CD4-positive, CD25-positive, alpha-beta regulatory T cell (primary cell): ENCODE results near the gene TKTL1. TPM values are rescaled to one million over a fixed set of nuclear protein-coding genes. Genes with fewer than 3 reads are reported as not detected.

Source experiments
- ATAC-seq, 2 donors: fragments of 150-1000 bp; cut with Tn5 transposase; one replicate each; pipeline ENCODE4 v1.10.0; 2021; ENCODE audit warnings: low read depth in 2 of 2, moderate number of reproducible peaks in 2 of 2, moderate library complexity in 1 of 2
- DNase-seq, 3 donors: peaks; one replicate each; pipeline versions ENCODE4 v3.0.0 to v3.0.0-alpha.2; 2012 to 2022; ENCODE audit warnings: mixed read lengths in 1 of 3
- H3K27ac ChIP-seq: one replicate; pipeline ENCODE4 v1.7.0; 2013; ENCODE audit warnings: mild to moderate bottlenecking, low read length; ENCODE audit not compliant: insufficient read depth, poor library complexity, severe bottlenecking
- H3K27me3 ChIP-seq: one replicate; pipeline ENCODE4 v1.7.0; 2013; ENCODE audit warnings: low read length; ENCODE audit not compliant: control insufficient read depth, insufficient read depth
- H3K36me3 ChIP-seq: one replicate; pipeline ENCODE4 v1.7.0; 2013; ENCODE audit warnings: mild to moderate bottlenecking, low read length, moderate library complexity; ENCODE audit not compliant: control insufficient read depth, insufficient read depth
- H3K4me1 ChIP-seq: 2 replicates; pipeline ENCODE4 v1.7.0; 2013; ENCODE audit warnings: mild to moderate bottlenecking, low read length; ENCODE audit not compliant: insufficient read depth, control insufficient read depth, poor library complexity, severe bottlenecking
- H3K4me3 ChIP-seq: one replicate; pipeline ENCODE4 v1.7.0; 2013; ENCODE audit warnings: low read depth, mild to moderate bottlenecking, low read length, moderate library complexity
- H3K9me3 ChIP-seq, 2 experiments: 1 replicate in 1 of 2; 2 replicates in 1 of 2; pipeline ENCODE4 v1.7.0; 2013; ENCODE audit warnings: low read length in 2 of 2, mild to moderate bottlenecking in 1 of 2, moderate library complexity in 1 of 2; ENCODE audit not compliant: control insufficient read depth in 2 of 2
- H3K27ac Mint-ChIP-seq, 3 donors: one replicate each; pipeline ENCODE4 v1.8.0; 2020 to 2022; ENCODE audit warnings: mild to moderate bottlenecking in 3 of 3, mixed read lengths in 3 of 3, moderate library complexity in 2 of 3
- H3K27me3 Mint-ChIP-seq: one replicate; pipeline ENCODE4 v1.8.0; 2022; ENCODE audit warnings: mild to moderate bottlenecking, mixed read lengths
- H3K36me3 Mint-ChIP-seq: one replicate; pipeline ENCODE4 v1.8.0; 2020; ENCODE audit warnings: mixed read lengths
- H3K4me1 Mint-ChIP-seq, 4 donors: one replicate each; pipeline ENCODE4 v1.8.0; 2020 to 2022; ENCODE audit warnings: mixed read lengths in 4 of 4, mild to moderate bottlenecking in 1 of 4
- H3K4me3 Mint-ChIP-seq, 4 donors: one replicate each; pipeline ENCODE4 v1.8.0; 2020 to 2022; ENCODE audit warnings: mild to moderate bottlenecking in 4 of 4, mixed read lengths in 4 of 4, moderate library complexity in 3 of 4
- H3K9me3 Mint-ChIP-seq, 7 donors: one replicate each; pipeline ENCODE4 v1.8.0; 2020 to 2022; ENCODE audit warnings: mixed read lengths in 7 of 7, mild to moderate bottlenecking in 3 of 7, moderate library complexity in 2 of 7
- polyA plus RNA-seq, 4 donors: library from polyadenylated mRNA; unstranded; fragments of 300-500 nt; fragmentation: Illumina TruSeq; gene quantifications; one replicate each; pipeline ENCODE4 v1.2.3, GENCODE V29; 2021
- total RNA-seq: library from RNA; stranded (reverse); gene quantifications from one replicate; pipeline ENCODE4 v1.2.3, GENCODE V29; 2022

TKTL1 gene
- total and polyA plus RNA-seq, 5 donors from 2014 or later = 8.1 to 34.3 (median 21.4) TPM

GRCh38 chrX:154349979-154350378 lies 54.4 kb downstream of the TKTL1 start:
- Mint-ChIP-seq H3K36me3 (peaks cover 8% of the 10 kb centered on the region), H3K4me3 (peak overlapping the region in 3 of 4 donors; percentile 73 to 89 (median 76)), H3K4me1 (peaks cover 0 to 68% (median 9%) of the 10 kb centered on the region in 4 donors), H3K27me3 (no peaks in the 10 kb centered on the region), H3K9me3 (peaks cover 0 to 2% (median 0%) of the 10 kb centered on the region in 7 donors), H3K27ac (peak overlapping the region in 2 of 3 donors; percentile 20 to 80)
- ATAC-seq (no peak), DNase-seq (no peak)
- H3K36me3 ChIP-seq = peaks cover 47% of the 10 kb centered on the region
- H3K27ac ChIP-seq = peak overlapping the region; percentile 55
- H3K4me3 ChIP-seq = no peak overlapping the region
- no peaks in the 10 kb centered on the region for H3K27me3 ChIP-seq
- H3K9me3 ChIP-seq = no peaks in the 10 kb centered on the region
- H3K4me1 ChIP-seq = peaks cover 79% of the 10 kb centered on the region

DNA sequence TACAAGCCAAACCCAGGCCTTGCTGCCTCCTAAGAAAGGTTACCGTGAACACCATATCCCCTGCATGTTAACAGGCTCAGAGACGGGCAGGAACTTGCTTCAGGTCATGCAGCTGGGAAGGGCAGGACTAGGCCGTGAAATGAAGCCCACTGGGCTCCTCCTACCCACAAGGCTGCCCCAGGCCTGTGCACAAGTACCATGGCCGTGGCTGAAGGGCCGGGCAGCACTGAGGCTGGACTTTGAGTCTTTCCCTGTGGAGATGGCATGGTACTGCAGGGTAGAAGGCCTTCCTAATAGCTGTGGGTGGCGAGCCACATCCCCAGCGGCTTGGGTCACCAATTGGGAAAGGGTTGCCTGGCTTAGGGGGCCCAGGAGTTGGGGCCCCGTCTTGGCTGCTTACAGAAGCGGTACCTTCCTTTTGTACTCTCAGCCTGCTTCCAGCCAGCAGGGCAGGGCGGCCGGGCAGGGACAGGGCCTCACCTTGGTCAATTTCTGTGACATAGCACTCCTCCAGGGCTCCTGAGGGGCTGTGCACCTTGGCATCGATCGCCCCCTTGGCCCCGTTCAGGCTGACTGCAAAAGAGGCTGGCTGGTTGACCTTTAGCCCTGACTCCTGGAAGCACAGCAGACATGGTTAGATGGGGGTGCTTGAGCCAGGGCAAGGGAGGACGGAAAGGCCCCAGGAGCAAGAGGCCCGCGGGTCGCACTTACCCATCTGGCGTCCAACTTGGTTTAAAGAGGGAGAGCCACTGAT lies 55.0 kb downstream of the TKTL1 start:
- ATAC-seq (no peak), DNase-seq (no peak)
- peaks cover 47% of the 10 kb centered on the region for H3K36me3 ChIP-seq
- H3K27ac ChIP-seq = peak overlapping the region; percentile 68
- Mint-ChIP-seq H3K4me1 (peaks cover 0 to 72% (median 9%) of the 10 kb centered on the region in 4 donors), H3K4me3 (peak overlapping the region; percentile 21 to 89 (median 74)), H3K9me3 (peaks cover 0 to 2% (median 0%) of the 10 kb centered on the region in 7 donors), H3K36me3 (peaks cover 8% of the 10 kb centered on the region), H3K27ac (peak overlapping the region; percentile 80 to 92 (median 82)), H3K27me3 (no peaks in the 10 kb centered on the region)
- no peak overlapping the region for H3K4me3 ChIP-seq
- no peaks in the 10 kb centered on the region for H3K27me3 ChIP-seq
- peaks cover 85% of the 10 kb centered on the region for H3K4me1 ChIP-seq
- no peaks in the 10 kb centered on the region for H3K9me3 ChIP-seq

- peaks cover 0 to 77% (median 11%) of the 10 kb centered on the region in 4 donors for H3K4me1 Mint-ChIP-seq
- peaks cover 0 to 2% (median 0%) of the 10 kb centered on the region in 7 donors for H3K9me3 Mint-ChIP-seq
- H3K4me3 ChIP-seq = no peak overlapping the region
- peaks cover 47% of the 10 kb centered on the region for H3K36me3 ChIP-seq
- H3K4me1 ChIP-seq = peaks cover 93% of the 10 kb centered on the region
- no peaks in the 10 kb centered on the region for H3K27me3 ChIP-seq
- no peaks in the 10 kb centered on the region for H3K9me3 ChIP-seq
- peaks cover 8% of the 10 kb centered on the region for H3K36me3 Mint-ChIP-seq
- peak overlapping the region; percentile 68 for H3K27ac ChIP-seq
- H3K27me3 Mint-ChIP-seq = no peaks in the 10 kb centered on the region
- DNase-seq = peak in 2 of 3 donors; percentile 74 to 88
- peak; percentile 73 to 74 for ATAC-seq
- peak overlapping the region; percentile 80 to 92 (median 82) for H3K27ac Mint-ChIP-seq
- peak overlapping the region; percentile 73 to 89 (median 75) for H3K4me3 Mint-ChIP-seq
Measured at GRCh38 chrX:154351183-154352011, 55.8 kb downstream of the TKTL1 start.

- no peaks in the 10 kb centered on the region for H3K27me3 Mint-ChIP-seq
- peaks cover 98% of the 10 kb centered on the region for H3K4me1 ChIP-seq
- no peaks in the 10 kb centered on the region for H3K9me3 ChIP-seq
- H3K36me3 ChIP-seq = peaks cover 49% of the 10 kb centered on the region
- ATAC-seq (no peak), DNase-seq (no peak)
- peak overlapping the region; percentile 54 to 89 (median 66) for H3K4me3 Mint-ChIP-seq
- H3K36me3 Mint-ChIP-seq = peaks cover 8% of the 10 kb centered on the region
- H3K9me3 Mint-ChIP-seq = peaks cover 0 to 1% (median 0%) of the 10 kb centered on the region in 7 donors
- H3K4me1 Mint-ChIP-seq = peaks cover 0 to 77% (median 11%) of the 10 kb centered on the region in 4 donors
- H3K27me3 ChIP-seq = no peaks in the 10 kb centered on the region
- peak overlapping the region; percentile 68 for H3K27ac ChIP-seq
- H3K27ac Mint-ChIP-seq = peak overlapping the region; percentile 80 to 92 (median 82)
- H3K4me3 ChIP-seq = no peak overlapping the region
Measured at GRCh38 chrX:154352012-154352401, 56.4 kb downstream of the TKTL1 start.

DNA sequence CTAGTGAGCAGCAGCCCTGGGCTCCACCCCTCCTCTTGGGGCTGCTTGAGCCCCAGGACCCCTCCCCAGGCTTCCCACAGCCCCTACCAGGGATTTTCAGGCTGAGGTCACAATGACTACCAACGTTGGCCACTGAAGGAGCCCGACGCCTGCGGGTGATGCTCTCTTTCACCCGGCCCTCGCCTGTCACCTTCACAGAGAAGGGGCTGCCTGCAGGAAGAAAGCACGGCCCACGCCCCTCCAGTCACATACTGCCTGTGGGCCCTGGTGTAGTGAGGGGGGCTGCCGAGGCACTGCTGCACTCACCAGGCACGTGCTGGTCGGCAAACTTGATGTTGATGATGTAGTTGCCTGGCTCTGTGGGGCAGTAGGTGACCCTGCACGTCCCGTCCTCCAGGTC lies 56.9 kb downstream of the TKTL1 start:
- Mint-ChIP-seq H3K36me3 (peaks cover 5% of the 10 kb centered on the region), H3K4me1 (peaks cover 0 to 75% (median 6%) of the 10 kb centered on the region in 4 donors), H3K27ac (peak overlapping the region in 1 of 3 donors; percentile 80), H3K27me3 (no peaks in the 10 kb centered on the region), H3K4me3 (peak overlapping the region in 1 of 4 donors; percentile 56), H3K9me3 (no peaks in the 10 kb centered on the region)
- peak overlapping the region; percentile 68 for H3K27ac ChIP-seq
- H3K4me3 ChIP-seq = no peak overlapping the region
- ATAC-seq = no peak
- no peaks in the 10 kb centered on the region for H3K27me3 ChIP-seq
- DNase-seq = no peak
- no peaks in the 10 kb centered on the region for H3K9me3 ChIP-seq
- H3K4me1 ChIP-seq = peaks cover 98% of the 10 kb centered on the region
- peaks cover 54% of the 10 kb centered on the region for H3K36me3 ChIP-seq

- peaks cover 62% of the 10 kb centered on the region for H3K36me3 ChIP-seq
- no peak overlapping the region for H3K4me3 ChIP-seq
- Mint-ChIP-seq H3K27me3 (no peaks in the 10 kb centered on the region), H3K9me3 (no peaks in the 10 kb centered on the region), H3K4me1 (peaks cover 0 to 73% (median 5%) of the 10 kb centered on the region in 4 donors), H3K4me3 (peak overlapping the region in 2 of 4 donors; percentile 28 to 54), H3K27ac (peak overlapping the region in 1 of 3 donors; percentile 6), H3K36me3 (peaks cover 1% of the 10 kb centered on the region)
- no peaks in the 10 kb centered on the region for H3K9me3 ChIP-seq
- peaks cover 98% of the 10 kb centered on the region for H3K4me1 ChIP-seq
- no peak overlapping the region for H3K27ac ChIP-seq
- no peaks in the 10 kb centered on the region for H3K27me3 ChIP-seq
- no peak for ATAC-seq
- no peak for DNase-seq
Measured at GRCh38 chrX:154353172-154353843, 57.7 kb downstream of the TKTL1 start.

DNA sequence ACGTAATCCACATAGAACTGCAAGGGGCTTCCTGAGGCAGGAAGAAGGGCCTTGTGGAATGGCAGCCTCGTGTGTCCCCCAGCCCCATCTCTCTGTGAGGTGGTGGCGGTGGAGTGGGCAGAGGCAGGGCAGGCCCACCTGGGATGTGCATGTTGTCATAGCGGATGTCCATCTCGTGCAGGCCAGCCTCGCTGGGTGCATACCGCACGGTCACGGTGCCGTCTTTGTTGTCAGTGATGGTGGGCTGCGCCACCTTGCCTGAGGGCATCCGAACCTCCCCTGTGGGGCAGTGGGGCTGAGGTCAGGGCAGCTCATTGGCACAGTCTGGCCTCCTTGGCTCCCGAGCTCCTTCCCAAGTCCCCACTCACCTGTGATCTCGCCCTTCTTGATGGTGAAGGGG lies 58.4 kb downstream of the TKTL1 start:
- Histone ChIP-seq H3K27me3 (no peaks in the 10 kb centered on the region), H3K4me3 (no peak overlapping the region), H3K27ac (no peak overlapping the region), H3K36me3 (peaks cover 66% of the 10 kb centered on the region), H3K4me1 (peaks cover 98% of the 10 kb centered on the region), H3K9me3 (no peaks in the 10 kb centered on the region)
- H3K9me3 Mint-ChIP-seq = peaks cover 0 to 4% (median 0%) of the 10 kb centered on the region in 7 donors
- H3K4me1 Mint-ChIP-seq = peaks cover 0 to 74% (median 5%) of the 10 kb centered on the region in 4 donors
- no peaks in the 10 kb centered on the region for H3K27me3 Mint-ChIP-seq
- peak overlapping the region in 2 of 4 donors; percentile 28 to 54 for H3K4me3 Mint-ChIP-seq
- DNase-seq (no peak), ATAC-seq (no peak)
- peaks cover 6% of the 10 kb centered on the region for H3K36me3 Mint-ChIP-seq
- peak overlapping the region in 2 of 3 donors; percentile 6 to 55 for H3K27ac Mint-ChIP-seq
